Right lobe of liver (tissue), 4 donors: ENCODE measurements around the gene DTX3.

Source experiments
- CTCF ChIP-seq, 4 donors: fragments of 200-600 bp in 3 of 4; fragments of 450-650 bp in 1 of 4; IDR thresholded peaks; one replicate each; pipeline versions ENCODE4 v1.5.1 to v1.8.0; 2016 to 2022; ENCODE audit warnings: antibody characterized with exemption in 4 of 4, mild to moderate bottlenecking in 2 of 4
- POLR2A ChIP-seq: fragments of 450-650 bp; IDR thresholded peaks from one replicate; pipeline ENCODE4 v1.6.1; 2017; ENCODE audit warnings: antibody characterized with exemption, mild to moderate bottlenecking
- donor health status: DM: no; HTN: no; CAD: no.
- donor health status: DM: no; HTN: no; CAD: no.
- donor health status: DM: no; HTN: yes; CAD: no.

- no peak for TF ChIP-seq CTCF (IDR thresholded peaks at IDR 0.05)
- no peak for TF ChIP-seq POLR2A
These were observed 40.4 kb upstream of the DTX3 start for GRCh38 chr12:57564178-57564740.
